ENCODE results near the gene HNRNPU.

DNA sequence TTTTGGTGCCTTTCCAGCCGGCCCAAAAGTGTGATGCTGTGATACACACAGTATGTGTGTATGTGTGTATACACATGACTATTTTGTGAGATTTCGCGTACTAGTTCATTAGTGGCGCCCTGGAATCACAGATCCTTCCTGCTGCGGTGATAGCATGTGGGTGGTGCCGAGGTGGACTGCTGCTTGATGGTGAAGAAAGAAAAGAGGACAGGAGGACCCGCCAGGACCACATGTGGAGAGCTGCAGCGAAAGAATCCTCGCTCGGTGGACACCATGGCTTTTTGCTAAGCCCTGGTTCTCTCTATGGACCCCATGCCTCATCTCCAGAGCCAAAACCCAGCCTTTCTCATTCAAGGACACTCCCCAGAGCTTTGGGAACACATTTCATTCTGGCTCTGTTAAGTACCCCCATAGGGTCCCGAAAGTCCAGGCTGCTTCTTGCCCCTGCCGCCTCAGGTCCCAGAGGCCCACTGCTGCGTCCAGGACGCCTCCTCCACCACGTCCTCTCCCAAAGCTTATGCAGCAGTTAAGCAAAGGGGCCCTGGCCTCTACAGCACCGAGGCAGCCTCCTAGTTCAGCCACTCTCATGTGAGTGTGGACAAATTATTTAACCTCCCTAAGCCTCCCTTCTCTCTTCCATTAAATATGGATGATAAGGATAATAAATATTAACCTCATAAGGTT lies 61.6 kb downstream of the HNRNPU start:
- TF ChIP-seq, protein P1, sequence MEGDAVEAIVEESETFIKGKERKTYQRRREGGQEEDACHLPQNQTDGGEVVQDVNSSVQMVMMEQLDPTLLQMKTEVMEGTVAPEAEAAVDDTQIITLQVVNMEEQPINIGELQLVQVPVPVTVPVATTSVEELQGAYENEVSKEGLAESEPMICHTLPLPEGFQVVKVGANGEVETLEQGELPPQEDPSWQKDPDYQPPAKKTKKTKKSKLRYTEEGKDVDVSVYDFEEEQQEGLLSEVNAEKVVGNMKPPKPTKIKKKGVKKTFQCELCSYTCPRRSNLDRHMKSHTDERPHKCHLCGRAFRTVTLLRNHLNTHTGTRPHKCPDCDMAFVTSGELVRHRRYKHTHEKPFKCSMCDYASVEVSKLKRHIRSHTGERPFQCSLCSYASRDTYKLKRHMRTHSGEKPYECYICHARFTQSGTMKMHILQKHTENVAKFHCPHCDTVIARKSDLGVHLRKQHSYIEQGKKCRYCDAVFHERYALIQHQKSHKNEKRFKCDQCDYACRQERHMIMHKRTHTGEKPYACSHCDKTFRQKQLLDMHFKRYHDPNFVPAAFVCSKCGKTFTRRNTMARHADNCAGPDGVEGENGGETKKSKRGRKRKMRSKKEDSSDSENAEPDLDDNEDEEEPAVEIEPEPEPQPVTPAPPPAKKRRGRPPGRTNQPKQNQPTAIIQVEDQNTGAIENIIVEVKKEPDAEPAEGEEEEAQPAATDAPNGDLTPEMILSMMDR (conservative IDR thresholded peaks at IDR 0.05; ENCODE audit: low read depth, low read length), result no peak
- no peak for TF ChIP-seq EZH2 (IDR thresholded peaks at IDR 0.05; ENCODE audit: borderline replicate concordance, low read depth, low read length, poor library complexity, severe bottlenecking)

Measured in A673 (cell line).